Medulla oblongata (tissue), 1 donor: ENCODE results near the gene CXCR3.
"Not testable (repeated sequence)": the region's sequence is repeated elsewhere in the genome, so short reads cannot be mapped to it uniquely, and the experiment has no call there.

Source experiments
- DNase-seq: peaks from one replicate; pipeline ENCODE4 v3.0.0-alpha.2; 2015; ENCODE audit errors: extremely low spot score

CXCR3 gene

GRCh38 chrX:71618303-71618721 is at the start of gene CXCR3:
Gene CXCR3 (minus strand): TSS chrX:71618511. CDS start chrX:71618449, 62 bp downstream.
- no peak for DNase-seq

GRCh38 chrX:71667328-71668247 is 49.3 kb upstream of the CXCR3 start, which contains the start of gene LOC101059915:
Gene LOC101059915 (plus strand): TSS chrX:71667546.
- no peak for DNase-seq

DNA sequence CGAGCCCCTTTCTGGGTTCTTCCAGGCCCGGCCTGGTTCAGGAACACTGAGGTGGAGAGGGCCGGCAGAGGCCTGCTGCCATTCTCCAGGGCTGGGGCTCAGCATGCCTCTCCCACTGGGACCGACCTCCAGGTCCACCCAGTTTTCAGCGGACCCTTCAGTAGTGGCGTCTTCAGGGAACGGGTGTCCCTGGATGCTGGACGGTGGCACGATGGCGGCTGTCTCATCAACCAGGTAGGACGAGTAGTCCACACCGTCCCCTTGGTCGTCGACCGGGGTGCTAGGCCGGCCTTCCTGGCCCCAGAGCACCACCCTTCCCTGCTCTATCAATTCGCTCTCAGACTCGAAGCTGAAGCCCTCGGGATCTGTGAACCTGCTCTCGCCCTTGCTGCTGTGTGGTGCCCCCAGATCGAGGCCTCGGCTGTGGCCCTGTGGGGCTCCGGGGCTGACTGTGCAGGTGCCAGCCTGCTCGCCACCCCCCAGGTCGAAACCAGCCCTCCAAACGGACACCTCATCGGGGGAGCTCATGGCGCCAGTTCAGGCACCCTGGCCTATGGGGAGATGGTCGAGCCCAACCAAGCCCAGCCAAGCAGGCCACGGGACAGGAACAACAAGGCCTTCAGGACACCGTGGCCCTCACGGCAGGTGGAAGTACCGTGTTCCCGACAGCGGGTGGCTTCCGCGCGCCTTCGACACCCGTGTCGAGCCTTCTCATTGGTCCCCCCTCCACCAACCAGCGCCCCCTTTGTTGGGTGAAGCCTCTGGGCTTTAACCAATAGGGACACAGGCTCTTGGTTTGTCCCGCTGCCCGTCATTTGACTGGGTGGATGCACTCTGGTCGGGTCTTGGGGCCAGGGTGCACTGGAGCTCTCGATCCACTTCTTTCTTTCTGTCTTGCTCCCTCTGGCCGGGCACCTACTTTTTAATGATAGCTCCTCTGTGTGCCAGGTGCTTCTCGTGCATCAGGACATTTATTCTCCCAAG is 48.2 kb upstream of the CXCR3 start:
- no peak for DNase-seq

- no peak for DNase-seq
Measured at GRCh38 chrX:71665747-71666146, 47.4 kb upstream of the CXCR3 start.

GRCh38 chrX:71664889-71665491 is 46.7 kb upstream of the CXCR3 start:
- DNase-seq, result no peak

- not testable (repeated sequence) for DNase-seq
Measured at GRCh38 chrX:71664202-71664601, 45.9 kb upstream of the CXCR3 start.

GRCh38 chrX:71663238-71663637 is 44.9 kb upstream of the CXCR3 start:
- DNase-seq, result not testable (repeated sequence)

DNA sequence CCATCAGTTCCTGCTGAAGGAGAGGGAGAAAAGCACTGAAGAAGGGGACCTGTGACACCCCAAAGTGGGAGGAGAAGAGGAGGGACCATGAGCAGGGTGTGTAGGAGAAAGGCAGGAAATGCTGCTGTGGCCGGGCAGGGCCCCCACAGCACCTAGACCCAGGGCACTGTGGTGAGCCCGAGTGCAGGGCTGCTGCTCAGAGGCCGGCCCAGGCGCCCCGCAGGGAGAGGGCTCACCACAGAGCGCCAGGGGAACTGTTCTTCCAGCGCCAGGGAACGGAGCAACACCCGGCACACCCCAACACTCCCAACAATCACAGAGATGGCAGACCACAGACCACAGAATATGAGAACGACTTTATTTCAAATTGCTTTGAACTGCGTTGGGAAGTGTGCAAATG is 44.3 kb upstream of the CXCR3 start:
- not testable (repeated sequence) for DNase-seq

- no peak for DNase-seq
Measured at GRCh38 chrX:71661919-71662318, 43.6 kb upstream of the CXCR3 start.

DNA sequence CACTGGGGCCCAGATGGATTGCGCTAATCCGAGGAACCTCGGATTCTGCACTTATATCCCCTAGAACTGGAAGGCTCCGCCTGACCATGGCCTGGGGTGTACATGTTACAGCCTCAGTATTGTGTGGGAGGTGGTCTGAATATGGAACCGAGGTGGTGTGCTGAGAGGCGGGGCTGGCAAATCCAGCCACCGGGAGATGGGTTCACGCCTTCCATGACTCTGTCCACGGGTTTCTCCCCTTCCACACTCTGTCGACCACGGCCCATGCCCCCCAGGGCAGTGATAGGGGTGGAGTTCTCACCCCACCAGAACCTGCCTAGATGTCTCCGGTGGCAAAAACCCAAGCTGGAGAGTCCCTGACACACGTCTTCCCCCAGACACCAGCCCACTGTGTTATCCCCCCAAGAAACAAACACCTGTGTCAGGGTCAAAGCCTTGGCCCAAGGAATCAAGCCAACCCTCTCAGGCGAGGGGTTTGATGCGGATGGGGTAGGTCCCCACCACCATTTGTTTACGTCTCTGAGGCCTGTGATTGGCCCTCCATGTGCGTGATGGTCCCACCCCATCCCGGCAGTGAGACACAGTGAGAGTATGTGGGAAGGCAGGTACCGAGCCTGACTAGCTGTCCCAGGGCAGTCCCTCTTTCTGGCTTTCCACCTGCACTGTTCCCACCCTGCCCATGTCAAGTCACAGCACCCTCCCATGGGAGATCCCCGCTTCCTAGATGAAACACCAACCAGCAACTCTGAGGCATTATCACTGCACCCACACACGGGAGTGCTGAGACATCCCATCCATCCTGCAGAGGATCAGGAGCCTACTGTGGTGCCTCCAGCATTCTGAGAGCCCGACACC is 42.5 kb upstream of the CXCR3 start:
- no peak for DNase-seq

DNA sequence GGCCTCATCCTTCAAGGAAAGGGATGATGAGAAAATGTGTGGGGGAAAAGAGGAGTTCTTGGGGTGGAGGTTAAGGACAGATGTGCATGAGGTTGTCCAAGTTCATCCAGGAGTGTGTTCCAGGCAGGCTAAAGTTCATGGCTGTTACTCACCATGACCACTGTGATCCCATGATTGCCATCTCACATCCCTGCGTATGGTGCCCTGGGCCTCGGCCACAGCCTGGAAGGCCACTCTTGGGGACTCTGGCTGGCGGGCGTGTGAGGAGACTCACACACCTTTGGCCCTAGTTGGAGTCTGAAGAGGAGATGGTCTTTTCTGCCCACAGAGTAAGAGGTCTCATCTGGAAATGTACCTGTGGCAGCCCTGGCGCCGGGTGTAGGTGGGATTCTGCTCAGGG is 41.6 kb upstream of the CXCR3 start:
- DNase-seq, result no peak

- DNase-seq, result no peak
Measured at GRCh38 chrX:71659342-71659741, 41.0 kb upstream of the CXCR3 start.

GRCh38 chrX:71657267-71657666 is 39.0 kb upstream of the CXCR3 start:
- no peak for DNase-seq

GRCh38 chrX:71653344-71653743 is 35.0 kb upstream of the CXCR3 start:
- DNase-seq, result no peak

GRCh38 chrX:71652405-71652804 is 34.1 kb upstream of the CXCR3 start:
- DNase-seq, result peak; percentile 63

- DNase-seq, result no peak
Measured at GRCh38 chrX:71650333-71650969, 32.1 kb upstream of the CXCR3 start.

DNA sequence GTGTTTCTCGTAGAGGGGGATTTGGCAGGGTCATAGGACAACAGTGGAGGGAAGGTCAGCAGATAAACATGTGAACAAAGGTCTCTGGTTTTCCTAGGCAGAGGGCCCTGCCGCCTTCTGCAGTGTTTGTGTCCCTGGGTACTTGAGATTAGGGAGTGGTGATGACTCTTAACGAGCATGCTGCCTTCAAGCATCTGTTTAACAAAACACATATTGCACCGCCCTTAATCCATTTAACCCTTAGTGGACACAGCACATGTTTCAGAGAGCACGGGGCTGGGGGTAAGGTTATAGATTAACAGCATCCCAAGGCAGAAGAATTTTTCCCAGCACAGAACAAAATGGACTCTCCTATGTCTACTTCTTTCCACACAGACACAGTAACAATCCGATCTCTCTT is 26.1 kb upstream of the CXCR3 start:
- not testable (repeated sequence) for DNase-seq

GRCh38 chrX:71640002-71640401 is 21.7 kb upstream of the CXCR3 start:
- DNase-seq, result no peak

- no peak for DNase-seq
Measured at GRCh38 chrX:71638409-71638808, 20.1 kb upstream of the CXCR3 start.

DNA sequence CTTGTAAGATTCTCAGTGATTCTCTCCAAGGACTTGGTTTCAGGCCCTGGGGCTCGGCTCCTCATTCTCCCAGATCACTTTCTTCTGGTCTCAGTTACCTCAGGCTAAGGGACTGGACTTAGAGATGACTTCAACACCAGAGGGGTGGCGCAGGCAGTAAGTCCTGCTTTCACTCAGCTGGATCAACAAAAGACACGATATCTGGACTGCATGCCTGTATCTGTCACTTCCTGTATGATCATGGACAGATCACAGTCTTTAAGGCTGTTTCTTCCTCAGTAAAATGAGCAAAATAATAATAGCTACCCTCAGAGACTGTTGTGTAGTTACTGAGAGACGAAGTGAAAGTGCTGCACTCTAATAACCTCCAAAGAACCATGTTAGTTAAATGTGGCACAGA is 19.5 kb upstream of the CXCR3 start:
- DNase-seq, result no peak
